ENCODE measurements around the gene RHCG. TPM values are rescaled to one million over a fixed set of nuclear protein-coding genes. Genes with fewer than 3 reads are reported as not detected.

Gene RHCG
- total and polyA plus RNA-seq, 2 of the 4 experiments (the other 2 are of a cell fraction): not detected

GRCh38 chr15:89506026-89506686, 9.8 kb upstream of the RHCG start:
- DNase-seq (no peak), ATAC-seq (ENCODE audit: low read depth) (no peak)
- dilution Hi-C loops (cut with HindIII; ENCODE audit: low sequenced_read_pairs, unreplicated experiment) (no loop called here), intact Hi-C loops (cut with micrococcal nuclease) (no loop called here), in situ Hi-C loops (cut with MboI; ENCODE audit: low sequenced_read_pairs) (no loop called here)
- TF ChIP-seq BHLHE40 (IDR thresholded peaks at IDR 0.05; ENCODE audit: low read depth, low read length) (no peak), NFE2L2 (IDR thresholded peaks at IDR 0.05; ENCODE audit: low read depth, low read length) (no peak), USF2 (IDR thresholded peaks at IDR 0.05; ENCODE audit: low read depth, low read length) (no peak)
- no peak overlapping the region for H2AK5ac ChIP-seq (ENCODE audit: low read depth, low read length)
- no peak overlapping the region for H4K91ac ChIP-seq (ENCODE audit: insufficient read depth, low read depth, low read length)
- H3K23ac ChIP-seq (ENCODE audit: low read depth, low read length): no peak overlapping the region
- H4K5ac ChIP-seq (ENCODE audit: low read depth, low read length): no peak overlapping the region
- no peak overlapping the region for H2AK9ac ChIP-seq (replicated peaks; ENCODE audit: low read depth, low read length, poor library complexity)
- H2AFZ ChIP-seq (replicated peaks; ENCODE audit: low read length, poor library complexity): no peak overlapping the region
- H3K9me3 ChIP-seq (ENCODE audit: control insufficient read depth, insufficient read depth, low read length): no peaks in the 10 kb centered on the region
- no peak overlapping the region for H2BK15ac ChIP-seq (ENCODE audit: low read depth, low read length)
- H3K56ac ChIP-seq (ENCODE audit: extremely low read depth, insufficient read depth, low read length): no peak overlapping the region
- CTCF ChIA-PET: no interaction called here
- H3K9me1 ChIP-seq (ENCODE audit: insufficient read depth, low read length): no peaks in the 10 kb centered on the region
- no peak overlapping the region for H3K9ac ChIP-seq (ENCODE audit: low read depth, low read length)
- H3K18ac ChIP-seq (ENCODE audit: low read depth, low read length): no peak overlapping the region
- no peaks in the 10 kb centered on the region for H3K36me3 ChIP-seq (ENCODE audit: control insufficient read depth, insufficient read depth, low read length)
- no peaks in the 10 kb centered on the region for H3K4me1 ChIP-seq (ENCODE audit: control insufficient read depth, insufficient read depth, low read length)
- H2BK120ac ChIP-seq (ENCODE audit: low read depth, low read length): no peak overlapping the region
- H4K8ac ChIP-seq (ENCODE audit: low read depth in 2 of 2, low read length in 2 of 2): no peak overlapping the region
- no peaks in the 10 kb centered on the region for H3K79me1 ChIP-seq (ENCODE audit: low read depth in 1 of 2, low read length in 2 of 2)
- H3K14ac ChIP-seq (replicated peaks; ENCODE audit: low read depth, low read length): no peak overlapping the region
- no peak overlapping the region for H3K27ac ChIP-seq (ENCODE audit: insufficient read depth, low read length)
- no peak overlapping the region for H2BK20ac ChIP-seq (ENCODE audit: low read depth, low read length)
- no TSS peak for BruUV-seq (replicated peaks)
- POLR2A ChIA-PET (ENCODE audit: unreplicated experiment): no interaction called here
- no peak overlapping the region for H3K4me2 ChIP-seq (ENCODE audit: low read depth, low read length)
- H2BK5ac ChIP-seq (ENCODE audit: low read depth, low read length, poor library complexity, severe bottlenecking): no peak overlapping the region
- H4K20me1 ChIP-seq (ENCODE audit: insufficient read depth, low read length): no peaks in the 10 kb centered on the region
- H3K27me3 ChIP-seq (ENCODE audit: control insufficient read depth, insufficient read depth, low read length): peaks cover 31% of the 10 kb centered on the region
- H3K4ac ChIP-seq (ENCODE audit: low read depth, low read length): no peak overlapping the region
- no peak overlapping the region for H3K4me3 ChIP-seq (ENCODE audit: insufficient read depth, low read depth, low read length)
- no CpG with 5 or more reads among the region's 4 CpGs for WGBS, 2 experiments (ENCODE audit: extremely low coverage in 2 of 2, insufficient read length in 1 of 2)
